GM21717 (cell line): ENCODE measurements around the gene SPATA18.
"Not testable (repeated sequence)": the region's sequence is repeated elsewhere in the genome, so short reads cannot be mapped to it uniquely, and the experiment has no call there.

Experiments used
- ATAC-seq: cut with Tn5 transposase; IDR thresholded peaks from one replicate; pipeline ENCODE4 v1.9.1; 2021; ENCODE audit warnings: mild to moderate bottlenecking, moderate library complexity; ENCODE audit not compliant: unreplicated experiment

The SPATA18 gene

DNA sequence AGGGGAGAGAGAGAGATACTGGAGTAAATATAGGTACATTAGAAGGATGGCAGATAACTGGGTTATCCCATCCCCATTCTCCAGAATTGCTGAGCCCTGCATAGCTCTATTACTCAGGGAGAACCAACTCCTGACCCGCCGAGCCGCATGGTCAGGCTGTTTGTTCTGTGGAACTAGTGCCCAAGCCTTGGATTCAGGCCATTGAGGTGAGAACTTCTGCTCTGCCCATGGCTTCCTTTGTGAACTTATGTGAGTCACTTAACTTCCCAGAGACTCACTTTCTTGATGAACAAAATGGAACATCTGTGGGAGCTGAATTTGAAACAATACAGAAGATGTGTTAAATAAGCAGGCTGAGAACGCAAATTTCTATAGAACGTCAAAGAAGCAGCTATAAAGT, 54.2 kb downstream of the SPATA18 start:
- no peak for ATAC-seq

DNA sequence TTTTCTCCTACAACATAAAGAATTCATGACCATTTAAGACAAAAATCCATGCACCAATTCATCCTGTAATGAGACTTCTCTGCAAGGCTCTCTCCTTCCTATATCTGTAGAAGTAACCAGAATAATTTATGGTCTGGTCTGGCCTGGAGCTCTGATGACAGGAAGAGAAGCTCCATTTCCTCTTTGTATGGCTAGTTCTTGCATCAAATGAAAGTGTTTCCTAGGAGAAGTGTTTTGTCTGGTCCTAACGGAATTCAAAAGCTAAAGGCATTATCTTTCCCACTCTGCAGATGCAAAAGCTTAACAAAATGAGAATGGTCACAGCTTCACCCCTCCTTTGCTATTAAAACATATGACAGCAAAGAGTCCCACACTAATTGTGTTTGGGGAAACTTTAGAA, 55.1 kb downstream of the SPATA18 start:
- no peak for ATAC-seq

DNA sequence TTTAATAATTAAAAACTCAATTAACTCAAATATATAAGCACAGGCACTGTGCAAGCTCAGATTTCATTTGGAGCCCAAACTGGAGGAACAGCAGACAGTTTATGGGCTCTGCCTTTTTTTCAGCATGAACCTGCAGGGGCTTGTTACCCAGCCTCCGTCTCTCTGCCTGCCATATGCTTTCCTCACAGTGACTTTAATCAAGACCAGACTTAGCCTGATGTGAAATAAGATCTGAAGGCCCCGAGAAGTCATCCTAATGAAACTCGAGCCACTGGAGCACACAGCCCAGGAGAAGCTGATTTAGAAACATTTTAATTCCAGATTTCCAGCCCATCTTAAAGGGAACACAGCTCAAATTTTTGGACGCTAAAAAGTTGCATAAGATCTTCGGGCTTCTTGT, 55.6 kb downstream of the SPATA18 start:
- ATAC-seq = no peak

DNA sequence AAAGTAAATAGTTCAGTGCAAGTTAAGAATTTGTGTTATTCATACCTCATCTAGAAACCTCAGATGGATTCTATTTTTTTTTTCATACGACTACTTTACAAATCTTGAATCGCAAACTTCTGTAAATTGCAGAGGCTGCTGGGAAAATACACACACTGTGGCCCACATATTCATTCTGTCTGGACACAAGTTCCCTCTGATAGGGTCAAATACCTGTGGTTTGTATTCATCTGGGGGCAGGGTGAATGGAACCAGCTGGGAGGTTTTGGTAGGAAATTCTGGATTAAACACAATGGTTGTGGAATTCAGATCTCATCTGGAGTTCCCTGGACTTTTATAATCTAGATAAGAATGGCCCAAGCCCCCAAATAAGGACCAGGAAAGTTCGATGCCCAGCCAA, 56.2 kb downstream of the SPATA18 start:
- no peak for ATAC-seq

DNA sequence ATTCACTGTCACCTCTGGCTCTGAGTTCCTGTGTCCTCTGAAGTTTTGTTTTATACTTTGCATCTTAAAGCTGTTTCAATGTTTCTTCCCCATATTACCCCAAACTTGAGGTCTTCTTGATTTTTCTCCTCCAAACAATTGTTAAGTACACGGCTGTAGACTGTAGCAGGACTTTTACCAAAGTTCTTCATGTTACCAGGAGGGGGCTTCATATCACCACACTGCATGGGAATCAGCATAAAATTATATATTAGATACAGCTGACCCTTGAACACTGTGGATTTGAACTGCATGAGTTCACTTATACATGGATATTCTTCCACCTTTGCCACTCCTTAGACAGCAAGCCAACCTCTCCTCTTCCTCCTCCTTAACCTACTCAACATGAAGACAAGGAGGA, 56.6 kb downstream of the SPATA18 start:
- no peak for ATAC-seq

DNA sequence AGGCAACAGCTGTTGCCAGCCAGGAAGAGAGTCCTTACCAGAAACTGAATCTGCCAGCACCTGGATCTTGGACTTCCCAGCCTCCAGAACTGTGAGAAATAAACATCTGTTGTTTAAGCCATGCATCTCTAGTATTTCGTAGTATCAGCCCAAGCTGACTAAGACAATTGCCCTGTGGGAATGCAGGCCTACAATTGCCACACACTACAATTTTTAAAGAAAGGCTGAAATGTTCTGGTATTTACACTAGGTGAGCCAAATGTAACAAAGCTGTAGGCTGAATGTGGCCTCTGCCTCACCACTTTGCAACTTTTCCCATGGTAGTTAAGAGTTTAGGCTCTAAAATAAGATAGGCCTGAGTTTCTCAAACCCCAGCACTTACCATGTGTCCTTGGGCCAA, 59.1 kb downstream of the SPATA18 start:
- ATAC-seq = no peak

DNA sequence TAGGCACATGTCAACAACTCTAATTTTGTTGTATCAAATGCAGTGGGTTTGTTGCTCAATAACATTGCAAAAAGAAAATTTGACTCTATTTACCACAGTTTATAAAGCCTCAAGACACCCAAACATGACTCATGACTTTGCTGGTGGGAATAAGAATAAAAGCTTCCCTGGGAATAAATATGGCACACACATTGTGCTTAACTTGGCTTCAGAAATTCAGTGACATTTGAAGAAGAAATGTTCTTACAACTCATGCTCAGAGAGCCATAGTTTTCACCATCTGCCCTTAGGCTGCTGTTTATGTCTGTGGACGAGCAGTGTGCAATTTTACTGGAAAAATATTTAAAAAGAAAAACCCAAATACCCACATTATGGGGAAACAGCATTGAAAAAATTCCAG, 60.9 kb downstream of the SPATA18 start:
- ATAC-seq = no peak

DNA sequence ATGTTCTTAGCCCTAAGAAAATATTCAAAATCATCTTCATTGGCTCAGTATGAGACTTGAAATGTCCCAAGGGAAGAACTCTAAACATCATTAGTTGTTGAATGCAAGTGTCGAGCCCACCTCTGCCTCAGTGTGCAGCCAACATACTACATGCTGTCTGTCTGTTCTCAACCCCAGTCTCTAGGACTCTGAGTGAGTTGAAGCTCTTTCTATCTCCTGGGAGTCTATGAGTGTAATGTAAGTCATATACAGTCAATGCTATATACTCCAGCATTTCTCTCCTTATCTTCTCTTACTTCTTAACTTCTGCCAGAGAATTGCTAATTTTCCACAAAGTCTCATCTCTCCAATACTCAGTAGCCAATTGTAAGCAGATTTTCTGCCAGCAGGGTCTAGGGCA, 61.3 kb downstream of the SPATA18 start:
- no peak for ATAC-seq

DNA sequence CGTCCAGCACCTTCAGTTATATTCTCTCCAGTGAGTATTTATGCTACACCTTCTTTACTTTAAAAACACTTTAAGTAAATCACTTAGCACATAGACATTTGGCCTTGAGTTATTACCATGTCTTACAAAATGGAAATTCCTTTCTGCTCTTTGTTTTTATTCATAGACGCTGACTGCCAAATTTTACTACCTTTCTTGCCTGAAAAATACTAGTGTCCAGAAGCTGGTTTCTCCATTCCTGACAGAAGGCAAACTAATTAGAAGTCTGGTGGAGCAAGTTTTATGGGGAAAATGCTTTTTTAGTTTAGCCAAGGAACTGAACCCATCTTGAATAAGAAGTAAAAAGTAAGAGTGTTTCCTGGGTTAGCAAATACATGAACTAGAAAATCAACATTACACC, 65.5 kb downstream of the SPATA18 start:
- ATAC-seq = no peak

DNA sequence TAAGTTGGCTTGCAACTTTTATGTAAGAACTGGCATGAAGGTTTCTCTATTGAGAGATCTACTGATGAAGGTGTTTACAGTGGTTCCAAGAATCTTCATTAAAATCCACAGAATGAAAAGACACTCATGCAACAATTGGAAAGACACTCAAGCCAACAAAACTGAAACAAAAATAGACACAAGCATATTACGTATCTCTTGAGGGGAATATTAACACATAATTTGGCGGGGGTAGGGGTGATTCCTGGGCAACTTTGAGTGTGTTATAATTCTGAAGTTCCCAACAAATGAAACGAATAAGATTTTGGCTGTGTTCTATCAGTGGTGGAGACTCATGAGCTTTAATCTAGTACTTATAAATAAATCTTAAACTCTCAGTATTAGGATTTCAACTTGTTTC, 75.1 kb downstream of the SPATA18 start:
- no peak for ATAC-seq

DNA sequence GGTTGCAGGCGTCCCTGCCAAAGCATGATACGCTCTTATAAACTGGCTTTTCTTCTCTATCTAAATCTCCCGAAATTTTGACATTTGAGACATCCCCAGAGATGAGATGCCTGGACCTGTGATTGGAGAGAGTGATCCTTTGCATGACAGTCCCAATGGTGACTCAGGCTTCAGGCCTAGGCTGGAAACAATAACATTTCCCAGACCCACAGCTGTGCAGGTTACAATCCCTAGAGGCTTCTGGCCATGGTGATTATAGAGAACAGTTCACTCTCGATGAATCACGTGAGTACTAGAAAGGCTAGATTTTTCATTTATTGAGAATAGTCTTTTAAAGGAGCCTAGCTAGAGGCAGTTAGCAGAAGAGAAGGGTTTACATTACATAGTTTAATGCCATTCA, 75.9 kb downstream of the SPATA18 start:
- no peak for ATAC-seq

DNA sequence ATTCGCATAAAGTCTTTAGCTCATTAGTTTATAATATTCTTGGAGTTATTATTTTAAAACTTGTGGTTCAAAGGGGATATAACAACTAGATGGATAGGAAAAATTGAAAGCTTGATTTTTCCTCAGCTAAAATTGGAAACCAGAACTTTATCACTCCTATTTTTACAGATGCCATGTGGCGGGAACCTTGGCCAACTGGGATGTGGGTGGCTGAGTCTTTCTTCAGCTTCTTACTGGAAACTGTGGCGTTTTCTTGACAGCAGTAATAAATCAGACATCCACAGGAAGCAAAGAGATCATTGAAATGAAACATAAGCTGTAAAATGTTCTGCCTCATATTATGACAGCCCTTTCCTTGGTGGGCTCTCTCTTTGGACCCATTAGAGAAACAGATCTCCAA, 84.1 kb downstream of the SPATA18 start:
- no peak for ATAC-seq

DNA sequence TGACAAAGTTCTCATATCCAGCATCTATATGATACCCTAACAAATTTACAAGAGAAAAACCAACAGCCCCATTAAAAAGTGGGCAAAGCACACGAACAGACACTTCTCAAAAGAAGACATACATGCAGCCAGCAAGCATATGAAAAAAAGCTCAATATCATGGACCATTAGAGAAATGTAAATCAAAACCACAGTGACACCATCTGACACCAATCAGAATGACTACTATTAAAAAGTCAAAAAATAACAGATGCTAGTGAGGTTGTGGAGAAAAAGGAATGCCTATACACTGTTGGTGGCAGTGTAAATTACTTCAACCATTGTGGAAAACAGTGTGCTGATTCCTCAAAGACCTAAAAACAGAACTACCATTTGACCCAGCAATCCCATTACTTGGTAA, 86.0 kb downstream of the SPATA18 start:
- not testable (repeated sequence) for ATAC-seq

DNA sequence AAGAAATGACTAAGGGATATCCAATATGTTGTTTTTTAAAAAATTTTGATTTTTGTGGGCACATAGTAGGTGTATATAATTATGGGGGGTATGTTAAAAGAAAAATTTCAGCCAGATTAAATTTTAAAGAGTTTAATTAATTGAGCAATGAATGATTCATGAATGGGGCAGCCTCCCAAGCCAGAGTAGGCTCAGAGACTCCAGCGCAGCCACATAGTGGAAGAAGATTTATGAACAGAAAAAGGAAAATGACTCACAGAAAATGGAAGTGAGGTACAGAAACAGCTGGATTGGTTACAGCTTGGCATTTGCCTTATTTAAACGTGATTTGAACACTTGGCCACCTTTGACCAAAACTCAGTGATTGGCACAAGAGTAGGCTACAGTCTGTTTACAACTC, 91.7 kb downstream of the SPATA18 start:
- ATAC-seq = no peak

DNA sequence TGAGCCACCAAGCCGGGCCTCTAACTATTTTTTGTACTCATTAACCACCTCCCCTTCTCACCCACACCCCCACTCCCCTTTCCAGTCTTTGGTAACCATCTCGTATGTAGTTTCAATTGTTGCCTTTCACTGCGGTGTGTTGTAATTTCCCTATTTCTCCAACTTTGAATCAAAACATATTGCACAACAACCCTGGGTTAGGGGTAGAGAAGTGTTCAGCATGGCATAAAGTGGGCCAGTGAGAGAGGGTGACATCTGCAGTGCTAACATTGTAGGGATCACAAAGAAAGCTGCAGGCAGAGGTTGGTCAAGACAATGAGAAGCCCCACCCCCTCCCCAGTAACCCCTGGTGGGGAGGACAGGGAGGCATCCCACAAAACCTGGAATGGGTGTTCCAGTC, 92.7 kb downstream of the SPATA18 start:
- no peak for ATAC-seq

DNA sequence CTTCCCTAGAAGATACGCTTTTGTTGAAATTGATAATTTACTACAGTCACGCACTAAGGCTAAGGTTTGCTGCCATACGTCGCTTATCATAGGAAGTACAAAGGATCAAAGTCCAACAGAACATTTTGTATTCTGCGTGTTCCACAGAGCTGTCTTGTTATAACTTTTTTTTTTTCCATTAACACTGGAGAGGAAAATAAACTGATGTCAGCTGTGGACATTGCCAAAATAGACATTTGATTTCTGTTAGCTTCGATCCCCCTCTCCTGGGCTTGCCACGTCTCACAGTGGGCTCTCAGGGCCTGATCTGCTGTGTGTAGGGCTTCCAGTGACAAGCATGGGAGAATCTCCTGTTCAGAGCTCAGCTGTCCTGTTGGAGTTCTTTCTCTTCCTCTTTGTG, 93.3 kb downstream of the SPATA18 start:
- ATAC-seq = no peak
